Measurements from ENCODE around the gene CAMTA1. TPM values are rescaled to one million over a fixed set of nuclear protein-coding genes. Genes with fewer than 3 reads are reported as not detected.
"Not testable (repeated sequence)": the region's sequence is repeated elsewhere in the genome, so short reads cannot be mapped to it uniquely, and the experiment has no call there.

CAMTA1 gene
- total RNA-seq, 4 donors from 2014 or later = 45.3 to 68.9 (median 62.0) TPM

- DNase-seq (ENCODE audit: low spot score) (peak; percentile 4), ATAC-seq (ENCODE audit: low FRiP score) (no peak)
- TF ChIP-seq CTCF (IDR thresholded peaks at IDR 0.05) = no peak
Measured at GRCh38 chr1:7407544-7407895, 622.3 kb downstream of the CAMTA1 start.

GRCh38 chr1:7407980-7408770, 622.9 kb downstream of the CAMTA1 start:
- ATAC-seq (ENCODE audit: low FRiP score) (no peak), DNase-seq (ENCODE audit: low spot score) (peak; percentile 13)
- TF ChIP-seq CTCF (IDR thresholded peaks at IDR 0.05) = no peak

- peak; percentile 20 for DNase-seq (ENCODE audit: low spot score)
- no peak for TF ChIP-seq CTCF (IDR thresholded peaks at IDR 0.05)
- ATAC-seq (ENCODE audit: low FRiP score) = no peak
Measured at GRCh38 chr1:7408771-7409150, 623.5 kb downstream of the CAMTA1 start.

- TF ChIP-seq CTCF (IDR thresholded peaks at IDR 0.05) = no peak
- DNase-seq (ENCODE audit: low spot score) (peak; percentile 17), ATAC-seq (ENCODE audit: low FRiP score) (no peak)
Measured at GRCh38 chr1:7409278-7409677, 624.0 kb downstream of the CAMTA1 start.

- TF ChIP-seq CTCF (IDR thresholded peaks at IDR 0.05) = no peak
- no peak for DNase-seq (ENCODE audit: low spot score)
- ATAC-seq (ENCODE audit: low FRiP score) = no peak
Measured at GRCh38 chr1:7410156-7410555, 624.9 kb downstream of the CAMTA1 start.

- not testable (repeated sequence) for DNase-seq (ENCODE audit: low spot score)
Measured at GRCh38 chr1:7417618-7418017, 632.4 kb downstream of the CAMTA1 start.

GRCh38 chr1:7418442-7419080, 633.3 kb downstream of the CAMTA1 start:
- TF ChIP-seq CTCF (IDR thresholded peaks at IDR 0.05) = no peak
- ATAC-seq (ENCODE audit: low FRiP score) = no peak
- peak; percentile 12 for DNase-seq (ENCODE audit: low spot score)

More at GRCh38 chr1:7417618-7418017, 632.4 kb downstream of the CAMTA1 start:
- not testable (repeated sequence) for ATAC-seq (ENCODE audit: low FRiP score)

All from omental fat pad (tissue), 4 donors.